A549 (cell line): Measurements from ENCODE around the gene PSMD13.

ENCODE experiments used
- POLR2A ChIP-seq: IDR thresholded peaks from 2 replicates; pipeline ENCODE4 v1.6.1; 2012; ENCODE audit warnings: mild to moderate bottlenecking, low read length
- TF ChIP-seq, protein P1 (sequence below): fragments of >200 bp; sonication (Bioruptor Twin); formaldehyde crosslinking; IDR thresholded peaks from 3 replicates; pipeline ENCODE4 v1.5.1; 2016

DNA sequence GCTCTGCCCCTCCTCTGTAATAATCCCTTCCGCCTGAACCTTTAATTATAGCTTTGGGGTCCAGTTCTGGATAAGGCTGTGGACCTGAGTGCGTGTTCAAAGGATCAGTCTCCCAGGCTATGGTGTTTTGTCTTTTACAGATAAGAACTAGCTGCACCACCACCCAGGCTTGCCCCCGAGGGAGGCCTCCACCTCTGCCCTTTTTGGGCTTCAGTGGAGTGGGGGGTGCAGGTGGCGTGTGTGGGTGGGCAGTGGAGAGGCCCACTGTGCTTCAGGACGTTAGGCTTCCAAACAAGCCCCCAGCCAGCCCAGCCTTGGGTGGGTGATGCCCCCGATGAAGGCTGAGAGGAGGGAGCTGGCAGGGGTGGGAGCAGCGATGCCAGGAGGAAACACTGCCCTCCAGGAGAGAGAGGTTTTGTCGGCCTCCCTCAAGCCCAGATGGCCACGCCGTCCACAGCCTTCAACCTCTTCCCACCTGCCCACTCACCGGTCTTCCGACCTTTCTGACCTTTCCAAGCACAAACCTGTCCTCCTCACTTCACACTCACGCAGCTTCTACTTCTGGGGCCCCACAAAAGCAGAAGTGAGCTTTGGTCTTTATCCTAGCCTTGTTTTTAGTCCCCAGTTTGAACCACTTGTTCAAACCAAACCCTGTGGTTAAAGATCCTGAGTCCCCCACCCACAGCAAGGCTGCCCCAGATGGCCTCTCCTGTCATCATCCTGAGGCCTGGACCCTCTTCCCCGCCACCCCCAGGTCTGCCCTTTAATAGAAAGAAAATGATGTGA, 20.4 kb downstream of the PSMD13 start:
- no peak for TF ChIP-seq POLR2A
- TF ChIP-seq, protein P1, sequence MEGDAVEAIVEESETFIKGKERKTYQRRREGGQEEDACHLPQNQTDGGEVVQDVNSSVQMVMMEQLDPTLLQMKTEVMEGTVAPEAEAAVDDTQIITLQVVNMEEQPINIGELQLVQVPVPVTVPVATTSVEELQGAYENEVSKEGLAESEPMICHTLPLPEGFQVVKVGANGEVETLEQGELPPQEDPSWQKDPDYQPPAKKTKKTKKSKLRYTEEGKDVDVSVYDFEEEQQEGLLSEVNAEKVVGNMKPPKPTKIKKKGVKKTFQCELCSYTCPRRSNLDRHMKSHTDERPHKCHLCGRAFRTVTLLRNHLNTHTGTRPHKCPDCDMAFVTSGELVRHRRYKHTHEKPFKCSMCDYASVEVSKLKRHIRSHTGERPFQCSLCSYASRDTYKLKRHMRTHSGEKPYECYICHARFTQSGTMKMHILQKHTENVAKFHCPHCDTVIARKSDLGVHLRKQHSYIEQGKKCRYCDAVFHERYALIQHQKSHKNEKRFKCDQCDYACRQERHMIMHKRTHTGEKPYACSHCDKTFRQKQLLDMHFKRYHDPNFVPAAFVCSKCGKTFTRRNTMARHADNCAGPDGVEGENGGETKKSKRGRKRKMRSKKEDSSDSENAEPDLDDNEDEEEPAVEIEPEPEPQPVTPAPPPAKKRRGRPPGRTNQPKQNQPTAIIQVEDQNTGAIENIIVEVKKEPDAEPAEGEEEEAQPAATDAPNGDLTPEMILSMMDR: no peak
